Prostate gland (tissue), 2 donors: Measurements from ENCODE around the gene CCSAP.

ENCODE experiments used
- POLR2A ChIP-seq: fragments of 450-650 bp; IDR thresholded peaks from one replicate; pipeline ENCODE4 v1.6.1; 2016; ENCODE audit warnings: antibody characterized with exemption, mild to moderate bottlenecking
- TF ChIP-seq, protein P1 (sequence below), 4 experiments: fragments of 200-600 bp in 2 of 4; fragments of 450-650 bp in 2 of 4; sonication (generic) in 2 of 4; IDR thresholded peaks; 1 replicate in 3 of 4; 2 replicates in 1 of 4; pipeline ENCODE4 v1.5.1; 2016 to 2019; ENCODE audit warnings: antibody characterized with exemption in 4 of 4, mild to moderate bottlenecking in 2 of 4, moderate library complexity in 2 of 4

DNA sequence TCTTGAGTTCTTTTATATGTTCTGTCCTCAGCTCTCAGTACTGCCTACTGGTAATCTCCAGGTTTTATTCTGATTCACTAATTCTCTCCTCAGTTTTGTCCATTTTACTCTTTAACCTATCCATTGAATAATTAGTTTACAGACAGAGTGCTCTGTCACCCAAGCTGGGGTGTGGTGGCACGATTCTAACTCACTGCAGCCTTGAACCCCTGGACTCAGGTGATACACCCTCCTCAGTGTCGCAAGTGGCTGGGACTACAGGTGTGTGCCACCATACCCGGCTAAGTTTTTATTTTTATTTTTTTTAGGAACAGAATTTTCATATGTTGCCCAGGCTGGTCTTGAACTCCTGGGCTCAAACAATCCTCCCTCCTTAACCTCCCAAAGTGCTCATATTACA, 58.0 kb downstream of the CCSAP start:
- TF ChIP-seq, protein P1, sequence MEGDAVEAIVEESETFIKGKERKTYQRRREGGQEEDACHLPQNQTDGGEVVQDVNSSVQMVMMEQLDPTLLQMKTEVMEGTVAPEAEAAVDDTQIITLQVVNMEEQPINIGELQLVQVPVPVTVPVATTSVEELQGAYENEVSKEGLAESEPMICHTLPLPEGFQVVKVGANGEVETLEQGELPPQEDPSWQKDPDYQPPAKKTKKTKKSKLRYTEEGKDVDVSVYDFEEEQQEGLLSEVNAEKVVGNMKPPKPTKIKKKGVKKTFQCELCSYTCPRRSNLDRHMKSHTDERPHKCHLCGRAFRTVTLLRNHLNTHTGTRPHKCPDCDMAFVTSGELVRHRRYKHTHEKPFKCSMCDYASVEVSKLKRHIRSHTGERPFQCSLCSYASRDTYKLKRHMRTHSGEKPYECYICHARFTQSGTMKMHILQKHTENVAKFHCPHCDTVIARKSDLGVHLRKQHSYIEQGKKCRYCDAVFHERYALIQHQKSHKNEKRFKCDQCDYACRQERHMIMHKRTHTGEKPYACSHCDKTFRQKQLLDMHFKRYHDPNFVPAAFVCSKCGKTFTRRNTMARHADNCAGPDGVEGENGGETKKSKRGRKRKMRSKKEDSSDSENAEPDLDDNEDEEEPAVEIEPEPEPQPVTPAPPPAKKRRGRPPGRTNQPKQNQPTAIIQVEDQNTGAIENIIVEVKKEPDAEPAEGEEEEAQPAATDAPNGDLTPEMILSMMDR (IDR thresholded peaks at IDR 0.05): no peak
- TF ChIP-seq POLR2A: no peak
